K562 (cell line): ENCODE results near the gene THEM4. TPM values are rescaled to one million over a fixed set of nuclear protein-coding genes. Genes with fewer than 3 reads are reported as not detected.

Source experiments
- ATAC-seq: fragments of 200-7000 bp; cut with Tn5 transposase; 3 replicates; pipeline ENCODE4 v1.9.1; 2020; ENCODE audit warnings: moderate library complexity
- BruUV-seq: library from RNA; stranded (reverse); fragments of 400-500 nt; replicated peaks from 2 replicates; lab custom pipeline; 2021; lab: Mats Ljungman, UMichigan
- CTCF ChIA-PET: fragments of 300-600 bp; formaldehyde crosslinking; extraction: SDS; loops from one replicate; lab custom pipeline; 2021; ENCODE audit warnings: low intra/inter-chr PET ratio; lab: Yijun Ruan, JAX
- POLR2A ChIA-PET: fragments of 300-600, 350-650 bp; sonication (Branson Sonifier 250); formaldehyde crosslinking; extraction: SDS; loops from one replicate; lab custom pipeline; 2021; ENCODE audit warnings: antibody characterized with exemption, inconsistent platforms; lab: Yijun Ruan, JAX
- DNase-seq, 4 experiments: peaks; one replicate each; pipeline versions ENCODE4 v3.0.0 to v3.0.0-alpha.2; 2011 to 2018; ENCODE audit warnings: low spot score in 3 of 4, mixed read lengths in 3 of 4; ENCODE audit errors: extremely low read depth in 1 of 4
- FAIRE-seq: peaks from 2 replicates; lab custom pipeline; 2011; peaks lifted over from hg19 to GRCh38; lab: Jason Lieb, UNC
- H2AFZ ChIP-seq: 2 replicates; pipeline ENCODE4 v1.6.0; 2011; ENCODE audit warnings: low read depth, low read length, control low read depth, inconsistent platforms
- H3K27ac ChIP-seq: fragments of 200-600 bp; 3 replicates; pipeline ENCODE4 v1.8.0; 2011; ENCODE audit warnings: low read depth, mild to moderate bottlenecking, control low read depth, inconsistent platforms, low read length, moderate library complexity, mixed read lengths; ENCODE audit errors: extremely low read depth
- H3K27me3 ChIP-seq, 2 experiments: fragments of 300-600 bp in 1 of 2; 2 replicates in 1 of 2; 3 replicates in 1 of 2; pipeline versions ENCODE4 v1.6.0 to v1.8.0; 2011; ENCODE audit warnings: inconsistent platforms in 2 of 2, low read length in 2 of 2, mild to moderate bottlenecking in 1 of 2, mixed read lengths in 1 of 2, moderate library complexity in 1 of 2; ENCODE audit not compliant: control insufficient read depth in 2 of 2, insufficient read depth in 2 of 2
- H3K36me3 ChIP-seq: fragments of 300-600 bp; 3 replicates; pipeline ENCODE4 v1.8.0; 2011; ENCODE audit warnings: mild to moderate bottlenecking, low read length, inconsistent platforms; ENCODE audit not compliant: control insufficient read depth, insufficient read depth
- H3K4me1 ChIP-seq, 2 experiments: fragments of 200-600 bp in 1 of 2; replicated peaks in 1 of 2; 2 replicates in 1 of 2; 3 replicates in 1 of 2; pipeline versions ENCODE4 v1.5.1 to v1.8.0; 2011; ENCODE audit warnings: inconsistent platforms in 2 of 2, low read length in 2 of 2, mild to moderate bottlenecking in 1 of 2, mixed read lengths in 1 of 2, moderate library complexity in 1 of 2; ENCODE audit not compliant: control insufficient read depth in 2 of 2, insufficient read depth in 2 of 2
- H3K4me2 ChIP-seq: 2 replicates; pipeline ENCODE4 v1.6.1; 2011; ENCODE audit warnings: low read length, control low read depth, inconsistent platforms, mixed read lengths; ENCODE audit not compliant: insufficient read depth
- H3K4me3 ChIP-seq: fragments of 200-600 bp; sonication (generic), shearing (Covaris generic); 2 replicates; pipeline ENCODE4 v1.5.1; 2016; ENCODE audit warnings: control low read depth, inconsistent platforms
- H3K79me2 ChIP-seq: fragments of 200-600 bp; 3 replicates; pipeline ENCODE4 v1.8.0; 2011; ENCODE audit warnings: low read length, inconsistent platforms; ENCODE audit not compliant: control insufficient read depth, insufficient read depth
- H3K9ac ChIP-seq, 2 experiments: 2 replicates each; pipeline versions ENCODE4 v1.6.0 to v1.6.1; 2011; ENCODE audit warnings: low read depth in 2 of 2, low read length in 2 of 2, control low read depth in 1 of 2, inconsistent platforms in 1 of 2, mild to moderate bottlenecking in 1 of 2, mixed read lengths in 1 of 2; ENCODE audit not compliant: insufficient read depth in 1 of 2
- H3K9me1 ChIP-seq: one replicate; pipeline ENCODE4 v1.6.0; 2011; ENCODE audit warnings: inconsistent platforms, mild to moderate bottlenecking, low read length, moderate library complexity; ENCODE audit not compliant: control insufficient read depth, insufficient read depth
- H3K9me3 ChIP-seq: replicated peaks from 2 replicates; pipeline ENCODE4 v1.5.1; 2011; ENCODE audit warnings: low read depth, low read length, inconsistent platforms; ENCODE audit not compliant: control insufficient read depth, insufficient read depth
- H4K20me1 ChIP-seq: replicated peaks from 2 replicates; pipeline ENCODE4 v1.6.1; 2011; ENCODE audit warnings: low read length, inconsistent platforms, mixed read lengths; ENCODE audit not compliant: control insufficient read depth, insufficient read depth
- CBX3 ChIP-seq, 2 experiments: IDR thresholded peaks; 1 replicate in 1 of 2; 2 replicates in 1 of 2; pipeline ENCODE4 v1.6.1; 2012; ENCODE audit warnings: inconsistent platforms in 2 of 2, low read length in 2 of 2, borderline replicate concordance in 1 of 2, control low read depth in 1 of 2
- MIER1 ChIP-seq: fragments of 450-650 bp; IDR thresholded peaks from 2 replicates; pipeline ENCODE4 v1.6.1; 2016; ENCODE audit warnings: antibody characterized with exemption, mild to moderate bottlenecking, low read depth
- SMARCA5 ChIP-seq: fragments of 450-650 bp; IDR thresholded peaks from 2 replicates; pipeline ENCODE4 v1.6.1; 2016
- ZNF584 ChIP-seq: fragments of 200-800 bp; sonication (Bioruptor generic); IDR thresholded peaks from 2 replicates; pipeline ENCODE4 v1.6.1; 2016; ENCODE audit warnings: low read depth, mild to moderate bottlenecking, missing genetic modification characterization, missing compliant biosample characterization
- WGBS: fragments of 100-300 bp; shearing (Covaris generic); methylation state at CpG from one replicate; pipeline ENCODE4 v1.1.6; 2016; ENCODE audit warnings: low coverage, mixed read lengths; ENCODE audit not compliant: insufficient coverage; ENCODE audit errors: missing lambda C conversion rate; 5-methylcytosine and 5-hydroxymethylcytosine counted together
- in situ Hi-C: fragments of 300-500 bp; cut with MboI; formaldehyde crosslinking; loops from 4 replicates; pipeline ENCODE4 v1.15.0; 2018; ENCODE audit warnings: inconsistent platforms, mixed read lengths
- intact Hi-C: fragments of 100-400 bp; cut with micrococcal nuclease; formaldehyde crosslinking; loops from 2 replicates; pipeline ENCODE4 v1.14.2; 2022
- polyA plus RNA-seq, 8 experiments: library from polyadenylated mRNA; depleted of rRNA in 4 of 8; stranded (reverse) in 5 of 8; unstranded in 3 of 8; fragments of >200 nt; fragmentation: Nextera tagmentation in 2 of 8; fragmentation: Illumina TruSeq in 1 of 8; extraction: Ambion mirVana in 2 of 8; extraction: Trizol in 1 of 8; gene quantifications; 2 replicates each; pipeline versions ENCODE4 v1.2.1 to v1.2.3, GENCODE V29; 2011 to 2014; ENCODE audit warnings: inconsistent platforms in 1 of 8, missing spikeins in 1 of 8
- total RNA-seq, 7 experiments: library from RNA; depleted of rRNA in 6 of 7; stranded (reverse); fragments of >200 nt in 6 of 7; fragmentation: Illumina TruSeq in 2 of 7; extraction: Trizol in 2 of 7; gene quantifications; 2 replicates each; pipeline versions ENCODE4 v1.2.1 to v1.2.3, GENCODE V29; 2011 to 2021; ENCODE audit warnings: low replicate concordance in 1 of 7
- TF ChIP-seq, protein P1 (sequence below): fragments of 150-350 bp; IDR thresholded peaks from 2 replicates; pipeline ENCODE4 v1.6.1; 2014; ENCODE audit warnings: low read depth, mild to moderate bottlenecking, low read length, borderline replicate concordance
- TF ChIP-seq, protein P2 (sequence below), 2 experiments: fragments of 450-650 bp; IDR thresholded peaks; 2 replicates each; pipeline ENCODE4 v1.6.1; 2018; ENCODE audit warnings: mild to moderate bottlenecking in 2 of 2, low read depth in 1 of 2; ENCODE audit not compliant: partially characterized antibody in 2 of 2
- TF ChIP-seq, protein P3 (sequence below): sonication (generic); formaldehyde crosslinking; IDR thresholded peaks from 2 replicates; pipeline ENCODE4 v1.8.0; 2022; ENCODE audit warnings: mild to moderate bottlenecking, missing genetic modification reagents
- TF ChIP-seq, protein P4 (sequence below): fragments of 250-450 bp; sonication (Bioruptor Pico); IDR thresholded peaks from 2 replicates; pipeline ENCODE4 v1.5.0; 2021; ENCODE audit warnings: mild to moderate bottlenecking, borderline replicate concordance

Gene THEM4
- total and polyA plus RNA-seq, 9 of the 15 experiments (the other 6 are each of a cell fraction or from before 2014, with no cell fraction given), result 8.6 to 71.9 (median 35.3) TPM

DNA sequence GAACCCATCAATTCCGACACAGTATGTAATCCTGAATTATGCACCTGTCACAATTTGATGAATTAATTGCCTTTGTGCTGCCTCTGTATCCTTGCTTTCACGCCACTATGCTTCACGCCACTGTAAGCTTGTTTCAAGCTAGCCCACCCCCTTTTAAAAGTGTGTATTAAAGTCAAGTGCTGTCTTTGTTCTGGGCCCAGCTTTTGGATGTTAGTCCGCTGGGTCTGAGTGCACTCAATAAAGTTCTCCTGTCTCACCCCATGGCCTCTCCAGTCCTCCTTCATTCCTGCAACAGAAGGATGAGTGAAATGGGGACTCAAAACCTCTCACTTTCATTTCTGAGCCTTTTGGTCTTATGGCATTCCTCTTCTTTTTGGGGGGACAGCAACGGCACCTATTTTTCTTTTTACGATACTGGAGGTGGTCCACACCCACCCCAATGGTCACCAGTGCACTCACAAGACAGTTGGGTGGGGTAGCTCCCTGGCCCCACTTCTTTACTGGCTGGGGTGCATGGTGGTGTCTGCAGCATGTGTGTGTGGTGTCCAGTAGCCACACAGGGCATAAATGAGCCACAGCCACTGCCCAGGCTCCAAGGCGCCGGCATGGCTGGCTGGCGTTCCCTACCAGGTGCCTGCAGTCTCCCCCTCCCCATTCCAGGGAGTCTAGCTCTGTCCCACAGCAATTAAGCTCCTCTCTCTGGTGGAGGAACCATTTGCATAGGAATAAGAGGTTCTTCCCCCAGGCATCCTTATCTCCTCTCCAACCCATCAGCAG lies 1.8 kb downstream of the THEM4 start:
- peaks cover 26% of the 10 kb centered on the region for H3K36me3 ChIP-seq
- H2AFZ ChIP-seq, result no peak overlapping the region
- BruUV-seq, result no TSS peak
- H3K9ac ChIP-seq, result no peak overlapping the region
- H3K4me1 ChIP-seq, result peaks cover 16 to 32% of the 10 kb centered on the region in 2 experiments
- H3K79me2 ChIP-seq, result peaks cover 49% of the 10 kb centered on the region
- intact Hi-C loops (no loop called here), in situ Hi-C loops (no loop called here)
- H3K4me2 ChIP-seq, result peak overlapping the region; percentile 87
- 94% methylated on average over 8 of the region's 9 CpGs for WGBS
- ATAC-seq, result no peak
- 0 out of 2 replicates have a peak overlapping the region, but pooled peaks have one; percentile 1 for H3K4me3 ChIP-seq
- FAIRE-seq, result no peak
- H3K27me3 ChIP-seq, result no peaks in the 10 kb centered on the region
- CTCF ChIA-PET, result no interaction called here
- peak in 1 of 4 experiments; percentile 55 for DNase-seq
- POLR2A ChIA-PET, result interaction anchor here (0.8 to 3.2 kb wide), 7 partner anchors 9 to 65 kb away, joined by 3 to 21 read pairs (median 4); no protein-coding TSS in a partner anchor
- no peaks in the 10 kb centered on the region for H3K9me1 ChIP-seq
- H3K9me3 ChIP-seq, result peaks cover 15% of the 10 kb centered on the region
- no peaks in the 10 kb centered on the region for H4K20me1 ChIP-seq
- no peak overlapping the region; the same call in 2 of the 3 replicates for H3K27ac ChIP-seq
- TF ChIP-seq, protein P1, sequence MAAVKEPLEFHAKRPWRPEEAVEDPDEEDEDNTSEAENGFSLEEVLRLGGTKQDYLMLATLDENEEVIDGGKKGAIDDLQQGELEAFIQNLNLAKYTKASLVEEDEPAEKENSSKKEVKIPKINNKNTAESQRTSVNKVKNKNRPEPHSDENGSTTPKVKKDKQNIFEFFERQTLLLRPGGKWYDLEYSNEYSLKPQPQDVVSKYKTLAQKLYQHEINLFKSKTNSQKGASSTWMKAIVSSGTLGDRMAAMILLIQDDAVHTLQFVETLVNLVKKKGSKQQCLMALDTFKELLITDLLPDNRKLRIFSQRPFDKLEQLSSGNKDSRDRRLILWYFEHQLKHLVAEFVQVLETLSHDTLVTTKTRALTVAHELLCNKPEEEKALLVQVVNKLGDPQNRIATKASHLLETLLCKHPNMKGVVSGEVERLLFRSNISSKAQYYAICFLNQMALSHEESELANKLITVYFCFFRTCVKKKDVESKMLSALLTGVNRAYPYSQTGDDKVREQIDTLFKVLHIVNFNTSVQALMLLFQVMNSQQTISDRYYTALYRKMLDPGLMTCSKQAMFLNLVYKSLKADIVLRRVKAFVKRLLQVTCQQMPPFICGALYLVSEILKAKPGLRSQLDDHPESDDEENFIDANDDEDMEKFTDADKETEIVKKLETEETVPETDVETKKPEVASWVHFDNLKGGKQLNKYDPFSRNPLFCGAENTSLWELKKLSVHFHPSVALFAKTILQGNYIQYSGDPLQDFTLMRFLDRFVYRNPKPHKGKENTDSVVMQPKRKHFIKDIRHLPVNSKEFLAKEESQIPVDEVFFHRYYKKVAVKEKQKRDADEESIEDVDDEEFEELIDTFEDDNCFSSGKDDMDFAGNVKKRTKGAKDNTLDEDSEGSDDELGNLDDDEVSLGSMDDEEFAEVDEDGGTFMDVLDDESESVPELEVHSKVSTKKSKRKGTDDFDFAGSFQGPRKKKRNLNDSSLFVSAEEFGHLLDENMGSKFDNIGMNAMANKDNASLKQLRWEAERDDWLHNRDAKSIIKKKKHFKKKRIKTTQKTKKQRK, result peak; percentile 69
- TF ChIP-seq, protein P2, sequence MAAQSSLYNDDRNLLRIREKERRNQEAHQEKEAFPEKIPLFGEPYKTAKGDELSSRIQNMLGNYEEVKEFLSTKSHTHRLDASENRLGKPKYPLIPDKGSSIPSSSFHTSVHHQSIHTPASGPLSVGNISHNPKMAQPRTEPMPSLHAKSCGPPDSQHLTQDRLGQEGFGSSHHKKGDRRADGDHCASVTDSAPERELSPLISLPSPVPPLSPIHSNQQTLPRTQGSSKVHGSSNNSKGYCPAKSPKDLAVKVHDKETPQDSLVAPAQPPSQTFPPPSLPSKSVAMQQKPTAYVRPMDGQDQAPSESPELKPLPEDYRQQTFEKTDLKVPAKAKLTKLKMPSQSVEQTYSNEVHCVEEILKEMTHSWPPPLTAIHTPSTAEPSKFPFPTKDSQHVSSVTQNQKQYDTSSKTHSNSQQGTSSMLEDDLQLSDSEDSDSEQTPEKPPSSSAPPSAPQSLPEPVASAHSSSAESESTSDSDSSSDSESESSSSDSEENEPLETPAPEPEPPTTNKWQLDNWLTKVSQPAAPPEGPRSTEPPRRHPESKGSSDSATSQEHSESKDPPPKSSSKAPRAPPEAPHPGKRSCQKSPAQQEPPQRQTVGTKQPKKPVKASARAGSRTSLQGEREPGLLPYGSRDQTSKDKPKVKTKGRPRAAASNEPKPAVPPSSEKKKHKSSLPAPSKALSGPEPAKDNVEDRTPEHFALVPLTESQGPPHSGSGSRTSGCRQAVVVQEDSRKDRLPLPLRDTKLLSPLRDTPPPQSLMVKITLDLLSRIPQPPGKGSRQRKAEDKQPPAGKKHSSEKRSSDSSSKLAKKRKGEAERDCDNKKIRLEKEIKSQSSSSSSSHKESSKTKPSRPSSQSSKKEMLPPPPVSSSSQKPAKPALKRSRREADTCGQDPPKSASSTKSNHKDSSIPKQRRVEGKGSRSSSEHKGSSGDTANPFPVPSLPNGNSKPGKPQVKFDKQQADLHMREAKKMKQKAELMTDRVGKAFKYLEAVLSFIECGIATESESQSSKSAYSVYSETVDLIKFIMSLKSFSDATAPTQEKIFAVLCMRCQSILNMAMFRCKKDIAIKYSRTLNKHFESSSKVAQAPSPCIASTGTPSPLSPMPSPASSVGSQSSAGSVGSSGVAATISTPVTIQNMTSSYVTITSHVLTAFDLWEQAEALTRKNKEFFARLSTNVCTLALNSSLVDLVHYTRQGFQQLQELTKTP (IDR thresholded peaks at IDR 0.05; ENCODE audit: low read depth in 1 of 2, partially characterized antibody in 2 of 2), result no peak
- TF ChIP-seq, protein P3, sequence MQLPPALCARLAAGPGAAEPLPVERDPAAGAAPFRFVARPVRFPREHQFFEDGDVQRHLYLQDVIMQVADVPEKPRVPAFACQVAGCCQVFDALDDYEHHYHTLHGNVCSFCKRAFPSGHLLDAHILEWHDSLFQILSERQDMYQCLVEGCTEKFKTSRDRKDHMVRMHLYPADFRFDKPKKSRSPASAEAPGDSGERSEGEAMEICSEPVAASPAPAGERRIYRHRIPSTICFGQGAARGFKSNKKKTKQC (CRISPR knock-in tag), result 0 out of 2 replicates have a peak, but pooled peaks have one; percentile 16
- no peak for TF ChIP-seq SMARCA5
- TF ChIP-seq CBX3 (IDR thresholded peaks at IDR 0.05; ENCODE audit: borderline replicate concordance in 1 of 2, low read length in 2 of 2), result peak; percentile 96 to 99
- TF ChIP-seq, protein P4, sequence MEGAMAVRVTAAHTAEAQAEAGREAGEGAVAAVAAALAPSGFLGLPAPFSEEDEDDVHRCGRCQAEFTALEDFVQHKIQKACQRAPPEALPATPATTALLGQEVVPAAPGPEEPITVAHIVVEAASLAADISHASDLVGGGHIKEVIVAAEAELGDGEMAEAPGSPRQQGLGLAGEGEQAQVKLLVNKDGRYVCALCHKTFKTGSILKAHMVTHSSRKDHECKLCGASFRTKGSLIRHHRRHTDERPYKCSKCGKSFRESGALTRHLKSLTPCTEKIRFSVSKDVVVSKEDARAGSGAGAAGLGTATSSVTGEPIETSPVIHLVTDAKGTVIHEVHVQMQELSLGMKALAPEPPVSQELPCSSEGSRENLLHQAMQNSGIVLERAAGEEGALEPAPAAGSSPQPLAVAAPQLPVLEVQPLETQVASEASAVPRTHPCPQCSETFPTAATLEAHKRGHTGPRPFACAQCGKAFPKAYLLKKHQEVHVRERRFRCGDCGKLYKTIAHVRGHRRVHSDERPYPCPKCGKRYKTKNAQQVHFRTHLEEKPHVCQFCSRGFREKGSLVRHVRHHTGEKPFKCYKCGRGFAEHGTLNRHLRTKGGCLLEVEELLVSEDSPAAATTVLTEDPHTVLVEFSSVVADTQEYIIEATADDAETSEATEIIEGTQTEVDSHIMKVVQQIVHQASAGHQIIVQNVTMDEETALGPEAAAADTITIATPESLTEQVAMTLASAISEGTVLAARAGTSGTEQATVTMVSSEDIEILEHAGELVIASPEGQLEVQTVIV (CRISPR knock-in tag), result no peak
- 0 out of 2 replicates have a peak, but pooled peaks have one; percentile 16 for TF ChIP-seq MIER1
- no peak for TF ChIP-seq ZNF584 (CRISPR knock-in tag)
